ENCODE data around the gene ZG16.
"Not testable (repeated sequence)": the region's sequence is repeated elsewhere in the genome, so short reads cannot be mapped to it uniquely, and the experiment has no call there.

The ZG16 gene

GRCh38 chr16:29777576-29778350 lies at the start of gene ZG16:
ZG16 (plus strand) TSS chr16:29778256; CDS start chr16:29779267, 1,011 bp downstream.
- no peak for DNase-seq

GRCh38 chr16:29729116-29729521 lies 48.9 kb upstream of the ZG16 start:
- no peak for DNase-seq

GRCh38 chr16:29730649-29731048 lies 47.4 kb upstream of the ZG16 start:
- DNase-seq, result no peak

GRCh38 chr16:29731768-29732601 lies 46.1 kb upstream of the ZG16 start:
- DNase-seq, result peak; percentile 83

- no peak for DNase-seq
Observed at GRCh38 chr16:29734786-29735185, 43.3 kb upstream of the ZG16 start.

GRCh38 chr16:29736112-29736511 lies 41.9 kb upstream of the ZG16 start:
- no peak for DNase-seq

GRCh38 chr16:29736764-29737163 lies 41.3 kb upstream of the ZG16 start:
- DNase-seq, result no peak

GRCh38 chr16:29737713-29738112 lies 40.3 kb upstream of the ZG16 start:
- no peak for DNase-seq

GRCh38 chr16:29738514-29738913 lies 39.5 kb upstream of the ZG16 start:
- DNase-seq, result no peak

- DNase-seq, result not testable (repeated sequence)
Observed at GRCh38 chr16:29739927-29740629, 38.0 kb upstream of the ZG16 start.

- DNase-seq, result not testable (repeated sequence)
Observed at GRCh38 chr16:29740630-29741015, 37.4 kb upstream of the ZG16 start.

GRCh38 chr16:29742683-29743275 lies 35.3 kb upstream of the ZG16 start:
- no peak for DNase-seq

GRCh38 chr16:29743475-29743826 lies 34.6 kb upstream of the ZG16 start:
- DNase-seq, result no peak

- peak; percentile 69 for DNase-seq
Observed at GRCh38 chr16:29743827-29744531, 34.1 kb upstream of the ZG16 start.

- peak; percentile 67 for DNase-seq
Observed at GRCh38 chr16:29744541-29745101, 33.4 kb upstream of the ZG16 start.

- DNase-seq, result peak; percentile 82
Observed at GRCh38 chr16:29745121-29745852, 32.8 kb upstream of the ZG16 start.

- DNase-seq, result peak; percentile 91
Observed at GRCh38 chr16:29745853-29746345, 32.2 kb upstream of the ZG16 start, which contains the start of gene C16orf54. C16orf54 (minus strand) TSS chr16:29745990; CDS start chr16:29744951, 1,039 bp downstream.

GRCh38 chr16:29746518-29746917 lies 31.5 kb upstream of the ZG16 start:
- not testable (repeated sequence) for DNase-seq

GRCh38 chr16:29747947-29748759 lies 29.9 kb upstream of the ZG16 start:
- DNase-seq, result no peak

- not testable (repeated sequence) for DNase-seq
Observed at GRCh38 chr16:29748760-29749149, 29.3 kb upstream of the ZG16 start.

Measured in activated CD8-positive, alpha-beta memory T cell treated with anti-CD3 and anti-CD28 coated beads, Interleukin-2, amount 50 U/mL, for 48 hours (primary cell).